ENCODE measurements around the gene DOK5.

Gene DOK5

GRCh38 chr20:54565255-54565654, 89.9 kb downstream of the DOK5 start:
- no peak for DNase-seq

- DNase-seq = no peak
Measured at GRCh38 chr20:54566031-54566688, 90.8 kb downstream of the DOK5 start.

- no peak for DNase-seq
Measured at GRCh38 chr20:54570561-54570960, 95.2 kb downstream of the DOK5 start.

GRCh38 chr20:54572665-54573435, 97.5 kb downstream of the DOK5 start:
- no peak for DNase-seq

- no peak for DNase-seq
Measured at GRCh38 chr20:54573838-54574237, 98.4 kb downstream of the DOK5 start.

GRCh38 chr20:54576518-54576917, 101.1 kb downstream of the DOK5 start:
- DNase-seq = no peak

GRCh38 chr20:54577637-54578036, 102.2 kb downstream of the DOK5 start:
- no peak for DNase-seq

GRCh38 chr20:54585217-54585616, 109.8 kb downstream of the DOK5 start:
- DNase-seq = no peak

- no peak for DNase-seq
Measured at GRCh38 chr20:54587408-54587807, 112.0 kb downstream of the DOK5 start.

- DNase-seq = no peak
Measured at GRCh38 chr20:54589402-54590030, 114.1 kb downstream of the DOK5 start.

- no peak for DNase-seq
Measured at GRCh38 chr20:54590856-54591255, 115.5 kb downstream of the DOK5 start.

GRCh38 chr20:54596651-54597050, 121.3 kb downstream of the DOK5 start:
- DNase-seq = no peak

- DNase-seq = no peak
Measured at GRCh38 chr20:54598352-54598751, 123.0 kb downstream of the DOK5 start.

GRCh38 chr20:54600634-54601033, 125.2 kb downstream of the DOK5 start:
- no peak for DNase-seq

- DNase-seq = no peak
Measured at GRCh38 chr20:54601831-54602515, 126.6 kb downstream of the DOK5 start.

GRCh38 chr20:54605319-54605718, 129.9 kb downstream of the DOK5 start:
- no peak for DNase-seq

- no peak for DNase-seq
Measured at GRCh38 chr20:54606380-54606779, 131.0 kb downstream of the DOK5 start.

GRCh38 chr20:54608039-54608745, 132.8 kb downstream of the DOK5 start:
- no peak for DNase-seq

- DNase-seq = no peak
Measured at GRCh38 chr20:54608943-54609342, 133.6 kb downstream of the DOK5 start.

- DNase-seq = no peak
Measured at GRCh38 chr20:54611708-54612412, 136.5 kb downstream of the DOK5 start.

GRCh38 chr20:54618412-54618811, 143.0 kb downstream of the DOK5 start:
- DNase-seq = no peak

- DNase-seq = no peak
Measured at GRCh38 chr20:54619181-54619580, 143.8 kb downstream of the DOK5 start.

All from NCI-H2227 treated with DMSO at 0.1 percent for 48 hours (cell line).